Astrocyte of the cerebellum (primary cell): ENCODE measurements around the gene SEC14L3.

ENCODE experiments used
- DNase-seq: peaks from one replicate; pipeline ENCODE4 v3.0.0-alpha.2; 2011; ENCODE audit warnings: low read depth
- H3K4me3 ChIP-seq: 2 replicates; pipeline ENCODE4 v1.5.1; 2011; ENCODE audit warnings: mild to moderate bottlenecking, low read depth, low read length, moderate library complexity
- in situ Hi-C: cut with HindIII; loops from 2 replicates; pipeline ENCODE4 v1.10.0; 2017; ENCODE audit warnings: low sequenced_read_pairs
- TF ChIP-seq, protein P1 (sequence below): IDR thresholded peaks from 2 replicates; pipeline ENCODE4 v1.5.1; 2012; ENCODE audit warnings: low read length, low read depth, moderate library complexity, mild to moderate bottlenecking; ENCODE audit errors: missing control alignments

SEC14L3 gene

GRCh38 chr22:30422481-30423300, 49.1 kb downstream of the SEC14L3 start:
- TF ChIP-seq, protein P1, sequence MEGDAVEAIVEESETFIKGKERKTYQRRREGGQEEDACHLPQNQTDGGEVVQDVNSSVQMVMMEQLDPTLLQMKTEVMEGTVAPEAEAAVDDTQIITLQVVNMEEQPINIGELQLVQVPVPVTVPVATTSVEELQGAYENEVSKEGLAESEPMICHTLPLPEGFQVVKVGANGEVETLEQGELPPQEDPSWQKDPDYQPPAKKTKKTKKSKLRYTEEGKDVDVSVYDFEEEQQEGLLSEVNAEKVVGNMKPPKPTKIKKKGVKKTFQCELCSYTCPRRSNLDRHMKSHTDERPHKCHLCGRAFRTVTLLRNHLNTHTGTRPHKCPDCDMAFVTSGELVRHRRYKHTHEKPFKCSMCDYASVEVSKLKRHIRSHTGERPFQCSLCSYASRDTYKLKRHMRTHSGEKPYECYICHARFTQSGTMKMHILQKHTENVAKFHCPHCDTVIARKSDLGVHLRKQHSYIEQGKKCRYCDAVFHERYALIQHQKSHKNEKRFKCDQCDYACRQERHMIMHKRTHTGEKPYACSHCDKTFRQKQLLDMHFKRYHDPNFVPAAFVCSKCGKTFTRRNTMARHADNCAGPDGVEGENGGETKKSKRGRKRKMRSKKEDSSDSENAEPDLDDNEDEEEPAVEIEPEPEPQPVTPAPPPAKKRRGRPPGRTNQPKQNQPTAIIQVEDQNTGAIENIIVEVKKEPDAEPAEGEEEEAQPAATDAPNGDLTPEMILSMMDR, result no peak
- in situ Hi-C loops, result no loop called here
- peak; percentile 82 for DNase-seq
- peak overlapping the region; percentile 43 for H3K4me3 ChIP-seq

- H3K4me3 ChIP-seq, result no peak overlapping the region
- in situ Hi-C loops, result no loop called here
- TF ChIP-seq, protein P1, result no peak
- DNase-seq, result no peak
These were observed 49.9 kb downstream of the SEC14L3 start for GRCh38 chr22:30421695-30422480.

GRCh38 chr22:30420347-30421125, 51.3 kb downstream of the SEC14L3 start:
- H3K4me3 ChIP-seq, result no peak overlapping the region
- TF ChIP-seq, protein P1, result no peak
- no peak for DNase-seq
- in situ Hi-C loops, result no loop called here

DNA sequence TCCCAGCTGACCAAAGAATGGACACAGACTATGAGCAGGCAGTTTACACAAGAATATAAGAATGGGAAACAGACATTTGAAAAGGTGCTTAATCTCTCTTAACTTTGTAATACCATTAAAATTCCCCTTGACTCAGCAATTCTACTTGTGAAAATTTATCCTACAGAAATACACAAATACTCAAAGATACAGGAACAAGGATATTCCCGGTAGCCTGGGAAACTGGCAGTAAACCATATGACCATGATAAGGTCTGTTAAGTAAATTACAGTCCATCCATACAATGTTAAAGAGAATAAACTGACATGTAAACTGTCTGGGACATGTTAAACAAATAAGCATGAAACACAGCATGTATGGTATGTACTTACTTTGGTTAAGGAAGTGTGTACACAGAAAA, 55.0 kb downstream of the SEC14L3 start:
- TF ChIP-seq, protein P1, result no peak
- in situ Hi-C loops, result no loop called here
- no peak overlapping the region for H3K4me3 ChIP-seq
- DNase-seq, result no peak

DNA sequence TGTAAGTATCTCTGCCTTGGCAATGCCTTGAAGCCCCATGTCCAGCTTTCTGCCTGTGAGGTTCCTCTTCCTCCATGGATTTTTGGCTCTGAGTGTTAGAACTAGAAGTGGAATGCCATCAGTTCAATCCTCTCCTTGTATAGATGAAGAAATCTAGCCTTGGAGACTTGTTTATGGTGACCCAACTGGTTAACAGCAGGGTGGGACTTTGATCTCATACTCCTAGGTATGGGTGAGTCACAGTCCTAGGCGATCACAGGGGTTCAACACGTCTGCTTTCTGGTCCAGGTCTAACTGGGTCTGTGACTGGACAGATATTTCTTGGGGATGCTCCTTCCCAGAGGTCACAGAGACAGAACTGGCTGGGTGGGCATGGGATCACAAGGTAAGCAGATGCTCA, 55.4 kb downstream of the SEC14L3 start:
- no peak for DNase-seq
- H3K4me3 ChIP-seq, result no peak overlapping the region
- in situ Hi-C loops, result no loop called here
- TF ChIP-seq, protein P1, result no peak

DNA sequence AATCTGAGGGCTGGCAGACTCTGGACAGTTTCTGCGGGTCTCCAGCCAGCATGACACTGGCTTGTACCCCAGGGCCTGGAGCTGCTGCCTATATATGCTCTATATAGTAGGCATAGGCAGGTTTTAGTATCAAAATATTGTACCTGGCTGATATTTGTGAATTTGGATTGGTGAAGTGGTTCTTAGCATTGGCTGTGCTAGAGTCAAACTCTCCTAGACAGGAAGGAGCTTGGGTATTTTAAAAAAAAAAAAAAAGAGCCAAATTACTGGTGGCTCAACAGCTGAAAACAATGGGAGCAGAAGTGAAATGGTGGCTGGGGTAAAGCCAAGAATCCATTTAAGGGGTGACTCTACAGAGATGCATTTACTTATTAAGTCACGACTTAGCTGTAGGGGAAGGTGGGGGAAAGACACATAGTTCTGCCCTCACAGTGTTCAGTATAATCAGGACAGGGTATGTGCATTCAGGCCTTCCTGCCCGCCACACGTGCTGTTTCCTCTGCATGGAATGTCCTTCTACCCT, 57.2 kb downstream of the SEC14L3 start:
- TF ChIP-seq, protein P1, result no peak
- in situ Hi-C loops, result no loop called here

More for the DNA sequence above, 57.2 kb downstream of the SEC14L3 start:
- DNase-seq, result no peak
- no peak overlapping the region for H3K4me3 ChIP-seq
